Panc1 (cell line): ENCODE results near the gene ATG14.

ENCODE experiments used
- POLR2AphosphoS5 ChIP-seq: IDR thresholded peaks from 2 replicates; pipeline ENCODE4 v1.6.1; 2012; ENCODE audit warnings: mild to moderate bottlenecking, low read depth, low read length, moderate library complexity
- TCF7L2 ChIP-seq: IDR thresholded peaks from 2 replicates; pipeline ENCODE4 v1.6.1; 2011; ENCODE audit warnings: mild to moderate bottlenecking, low read depth, low read length, inconsistent platforms
- TF ChIP-seq, protein P1 (sequence below): fragments of 450-650 bp; IDR thresholded peaks from 2 replicates; pipeline ENCODE4 v1.5.1; 2017; ENCODE audit warnings: mild to moderate bottlenecking
- TF ChIP-seq, protein P2 (sequence below), 2 experiments: IDR thresholded peaks; 2 replicates each; pipeline ENCODE4 v1.6.1; 2011 to 2012; ENCODE audit warnings: low read depth in 2 of 2, control low read depth in 1 of 2, low read length in 1 of 2, mild to moderate bottlenecking in 1 of 2, moderate library complexity in 1 of 2; ENCODE audit not compliant: insufficient read depth in 1 of 2

DNA sequence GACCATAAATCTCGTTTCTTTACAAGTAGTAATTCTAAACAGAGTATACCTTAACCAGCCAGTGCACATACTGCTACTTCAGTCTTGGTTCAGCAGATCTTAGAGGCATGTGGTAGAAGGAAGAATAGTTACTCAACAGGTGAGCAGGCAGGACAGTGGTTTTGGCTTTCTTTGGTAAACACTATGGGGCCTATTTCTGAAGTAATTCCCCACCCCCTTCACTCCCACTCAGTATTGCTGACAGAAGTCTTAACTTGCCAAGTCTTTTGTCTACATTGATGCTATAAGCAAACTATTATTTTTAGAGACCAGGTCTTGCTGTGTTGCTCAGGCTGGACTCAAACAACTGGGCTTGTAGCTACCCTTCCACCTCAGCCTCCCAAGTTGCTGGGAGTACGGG is 71.9 kb downstream of the ATG14 start:
- TF ChIP-seq, protein P1, sequence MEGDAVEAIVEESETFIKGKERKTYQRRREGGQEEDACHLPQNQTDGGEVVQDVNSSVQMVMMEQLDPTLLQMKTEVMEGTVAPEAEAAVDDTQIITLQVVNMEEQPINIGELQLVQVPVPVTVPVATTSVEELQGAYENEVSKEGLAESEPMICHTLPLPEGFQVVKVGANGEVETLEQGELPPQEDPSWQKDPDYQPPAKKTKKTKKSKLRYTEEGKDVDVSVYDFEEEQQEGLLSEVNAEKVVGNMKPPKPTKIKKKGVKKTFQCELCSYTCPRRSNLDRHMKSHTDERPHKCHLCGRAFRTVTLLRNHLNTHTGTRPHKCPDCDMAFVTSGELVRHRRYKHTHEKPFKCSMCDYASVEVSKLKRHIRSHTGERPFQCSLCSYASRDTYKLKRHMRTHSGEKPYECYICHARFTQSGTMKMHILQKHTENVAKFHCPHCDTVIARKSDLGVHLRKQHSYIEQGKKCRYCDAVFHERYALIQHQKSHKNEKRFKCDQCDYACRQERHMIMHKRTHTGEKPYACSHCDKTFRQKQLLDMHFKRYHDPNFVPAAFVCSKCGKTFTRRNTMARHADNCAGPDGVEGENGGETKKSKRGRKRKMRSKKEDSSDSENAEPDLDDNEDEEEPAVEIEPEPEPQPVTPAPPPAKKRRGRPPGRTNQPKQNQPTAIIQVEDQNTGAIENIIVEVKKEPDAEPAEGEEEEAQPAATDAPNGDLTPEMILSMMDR, result no peak
- TF ChIP-seq POLR2AphosphoS5 (no peak), TCF7L2 (no peak)
- TF ChIP-seq, protein P2, sequence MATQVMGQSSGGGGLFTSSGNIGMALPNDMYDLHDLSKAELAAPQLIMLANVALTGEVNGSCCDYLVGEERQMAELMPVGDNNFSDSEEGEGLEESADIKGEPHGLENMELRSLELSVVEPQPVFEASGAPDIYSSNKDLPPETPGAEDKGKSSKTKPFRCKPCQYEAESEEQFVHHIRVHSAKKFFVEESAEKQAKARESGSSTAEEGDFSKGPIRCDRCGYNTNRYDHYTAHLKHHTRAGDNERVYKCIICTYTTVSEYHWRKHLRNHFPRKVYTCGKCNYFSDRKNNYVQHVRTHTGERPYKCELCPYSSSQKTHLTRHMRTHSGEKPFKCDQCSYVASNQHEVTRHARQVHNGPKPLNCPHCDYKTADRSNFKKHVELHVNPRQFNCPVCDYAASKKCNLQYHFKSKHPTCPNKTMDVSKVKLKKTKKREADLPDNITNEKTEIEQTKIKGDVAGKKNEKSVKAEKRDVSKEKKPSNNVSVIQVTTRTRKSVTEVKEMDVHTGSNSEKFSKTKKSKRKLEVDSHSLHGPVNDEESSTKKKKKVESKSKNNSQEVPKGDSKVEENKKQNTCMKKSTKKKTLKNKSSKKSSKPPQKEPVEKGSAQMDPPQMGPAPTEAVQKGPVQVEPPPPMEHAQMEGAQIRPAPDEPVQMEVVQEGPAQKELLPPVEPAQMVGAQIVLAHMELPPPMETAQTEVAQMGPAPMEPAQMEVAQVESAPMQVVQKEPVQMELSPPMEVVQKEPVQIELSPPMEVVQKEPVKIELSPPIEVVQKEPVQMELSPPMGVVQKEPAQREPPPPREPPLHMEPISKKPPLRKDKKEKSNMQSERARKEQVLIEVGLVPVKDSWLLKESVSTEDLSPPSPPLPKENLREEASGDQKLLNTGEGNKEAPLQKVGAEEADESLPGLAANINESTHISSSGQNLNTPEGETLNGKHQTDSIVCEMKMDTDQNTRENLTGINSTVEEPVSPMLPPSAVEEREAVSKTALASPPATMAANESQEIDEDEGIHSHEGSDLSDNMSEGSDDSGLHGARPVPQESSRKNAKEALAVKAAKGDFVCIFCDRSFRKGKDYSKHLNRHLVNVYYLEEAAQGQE (IDR thresholded peaks at IDR 0.05; ENCODE audit: insufficient read depth in 1 of 2, low read depth in 2 of 2, low read length in 1 of 2), result no peak
